Neural cell (in vitro differentiated cells): ENCODE data around the gene OSBP2.

Experiments used
- CTCF ChIP-seq: fragments of 450-650 bp; IDR thresholded peaks from 2 replicates; pipeline ENCODE4 v1.5.1; 2014; ENCODE audit warnings: antibody characterized with exemption, mild to moderate bottlenecking, moderate library complexity; ENCODE audit not compliant: poor library complexity, severe bottlenecking
- EP300 ChIP-seq: fragments of 450-650 bp; conservative IDR thresholded peaks from 2 replicates; pipeline ENCODE4 v1.6.1; 2014; ENCODE audit warnings: antibody characterized with exemption, mild to moderate bottlenecking, moderate library complexity; ENCODE audit not compliant: poor library complexity, severe bottlenecking
- EZH2 ChIP-seq: fragments of 200-600, 300-800 bp; shearing (Covaris generic), sonication (generic); IDR thresholded peaks from 2 replicates; pipeline ENCODE4 v1.6.1; 2014; ENCODE audit warnings: antibody characterized with exemption, low read length, borderline replicate concordance, mild to moderate bottlenecking; ENCODE audit not compliant: insufficient read depth, poor library complexity, severe bottlenecking
- MXI1 ChIP-seq: fragments of 450-650 bp; conservative IDR thresholded peaks from 2 replicates; pipeline ENCODE4 v1.6.1; 2014; ENCODE audit warnings: antibody characterized with exemption, mild to moderate bottlenecking; ENCODE audit not compliant: poor library complexity, severe bottlenecking
- POLR2AphosphoS5 ChIP-seq: IDR thresholded peaks from 2 replicates; pipeline ENCODE4 v1.6.1; 2012
- RAD21 ChIP-seq: fragments of 450-650 bp; conservative IDR thresholded peaks from 2 replicates; pipeline ENCODE4 v1.6.1; 2014; ENCODE audit warnings: antibody characterized with exemption, mild to moderate bottlenecking, moderate library complexity
- SMC3 ChIP-seq: fragments of 450-650 bp; conservative IDR thresholded peaks from 2 replicates; pipeline ENCODE4 v1.6.1; 2014; ENCODE audit warnings: antibody characterized with exemption, mild to moderate bottlenecking, moderate library complexity; ENCODE audit not compliant: poor library complexity
- TAF1 ChIP-seq: IDR thresholded peaks from 2 replicates; pipeline ENCODE4 v1.6.1; 2012; ENCODE audit warnings: low read depth

- no peak for TF ChIP-seq TAF1
- no peak for TF ChIP-seq CTCF
- TF ChIP-seq EZH2: no peak
- TF ChIP-seq RAD21: no peak
- no peak for TF ChIP-seq EP300
- TF ChIP-seq SMC3: no peak
- TF ChIP-seq POLR2AphosphoS5: no peak
- TF ChIP-seq MXI1: no peak
These were observed 55.2 kb downstream of the OSBP2 start for GRCh38 chr22:30749849-30750248.
